AG10803 (cell line): ENCODE measurements around the gene EIF3L.
A peak's percentile ranks its signal among the peaks of the same experiment; 100 is the strongest.

Experiments
- DNase-seq: peaks from one replicate; pipeline ENCODE4 v3.0.0; 2010; ENCODE audit warnings: low read depth
- H3K4me3 ChIP-seq: 2 replicates; pipeline ENCODE4 v1.5.1; 2011; ENCODE audit warnings: mild to moderate bottlenecking, low read length, control low read depth
- TF ChIP-seq, protein P1 (sequence below): conservative IDR thresholded peaks from 2 replicates; pipeline ENCODE4 v1.5.1; 2011; ENCODE audit warnings: mild to moderate bottlenecking, low read length, control low read depth, inconsistent platforms

The EIF3L gene

GRCh38 chr22:37819105-37819433 lies 30.1 kb upstream of the EIF3L start:
- no peak for DNase-seq
- TF ChIP-seq, protein P1, sequence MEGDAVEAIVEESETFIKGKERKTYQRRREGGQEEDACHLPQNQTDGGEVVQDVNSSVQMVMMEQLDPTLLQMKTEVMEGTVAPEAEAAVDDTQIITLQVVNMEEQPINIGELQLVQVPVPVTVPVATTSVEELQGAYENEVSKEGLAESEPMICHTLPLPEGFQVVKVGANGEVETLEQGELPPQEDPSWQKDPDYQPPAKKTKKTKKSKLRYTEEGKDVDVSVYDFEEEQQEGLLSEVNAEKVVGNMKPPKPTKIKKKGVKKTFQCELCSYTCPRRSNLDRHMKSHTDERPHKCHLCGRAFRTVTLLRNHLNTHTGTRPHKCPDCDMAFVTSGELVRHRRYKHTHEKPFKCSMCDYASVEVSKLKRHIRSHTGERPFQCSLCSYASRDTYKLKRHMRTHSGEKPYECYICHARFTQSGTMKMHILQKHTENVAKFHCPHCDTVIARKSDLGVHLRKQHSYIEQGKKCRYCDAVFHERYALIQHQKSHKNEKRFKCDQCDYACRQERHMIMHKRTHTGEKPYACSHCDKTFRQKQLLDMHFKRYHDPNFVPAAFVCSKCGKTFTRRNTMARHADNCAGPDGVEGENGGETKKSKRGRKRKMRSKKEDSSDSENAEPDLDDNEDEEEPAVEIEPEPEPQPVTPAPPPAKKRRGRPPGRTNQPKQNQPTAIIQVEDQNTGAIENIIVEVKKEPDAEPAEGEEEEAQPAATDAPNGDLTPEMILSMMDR: no peak
- peak overlapping the region; percentile 15; the same call in 1 of the 2 replicates for H3K4me3 ChIP-seq

GRCh38 chr22:37820350-37820749 lies 28.9 kb upstream of the EIF3L start:
- no peak overlapping the region for H3K4me3 ChIP-seq
- TF ChIP-seq, protein P1: no peak
- no peak for DNase-seq

GRCh38 chr22:37822079-37822833 lies 27.0 kb upstream of the EIF3L start:
- H3K4me3 ChIP-seq: no peak overlapping the region
- TF ChIP-seq, protein P1: no peak
- no peak for DNase-seq

- TF ChIP-seq, protein P1: no peak
- DNase-seq: no peak
- H3K4me3 ChIP-seq: no peak within 1 kb of the TSS
Measured at GRCh38 chr22:37823134-37823985, 25.9 kb upstream of the EIF3L start, which contains the start of gene GALR3. Gene GALR3 (plus strand): TSS chr22:37823382. CDS start chr22:37823407, 25 bp downstream.

- H3K4me3 ChIP-seq: peak overlapping the region; percentile 34; the same call in 1 of the 2 replicates
- DNase-seq: no peak
- TF ChIP-seq, protein P1: no peak
Measured at GRCh38 chr22:37824674-37825641, 24.3 kb upstream of the EIF3L start.

- TF ChIP-seq, protein P1: no peak
- no peak for DNase-seq
- H3K4me3 ChIP-seq: no peak overlapping the region
Measured at GRCh38 chr22:37827056-37827455, 22.2 kb upstream of the EIF3L start.
